Embryonic facial prominence (tissue), 1 donor: Measurements from ENCODE around the gene IGFBPL1.

ENCODE experiments used
- DNase-seq: peaks from one replicate; pipeline ENCODE4 v3.0.0-alpha.2; 2016; ENCODE audit errors: extremely low spot score

IGFBPL1 gene

GRCh38 chr9:38395653-38396370 is 28.4 kb downstream of the IGFBPL1 start:
- no peak for DNase-seq

- DNase-seq, result no peak
These were observed 29.8 kb downstream of the IGFBPL1 start for GRCh38 chr9:38394416-38394815.

- DNase-seq, result no peak
These were observed 31.0 kb downstream of the IGFBPL1 start for GRCh38 chr9:38393128-38393796.

- DNase-seq, result no peak
These were observed 31.8 kb downstream of the IGFBPL1 start, which contains the start of gene ALDH1B1 for GRCh38 chr9:38392235-38393127. Gene ALDH1B1 (plus strand): TSS chr9:38392702. CDS start chr9:38395749, 3,047 bp downstream.

- no peak for DNase-seq
These were observed 32.8 kb downstream of the IGFBPL1 start for GRCh38 chr9:38391278-38392118.

GRCh38 chr9:38390851-38391250 is 33.4 kb downstream of the IGFBPL1 start:
- no peak for DNase-seq

- DNase-seq, result no peak
These were observed 33.8 kb downstream of the IGFBPL1 start for GRCh38 chr9:38390442-38390841.

- no peak for DNase-seq
These were observed 34.9 kb downstream of the IGFBPL1 start for GRCh38 chr9:38389313-38389712.

- DNase-seq, result no peak
These were observed 35.7 kb downstream of the IGFBPL1 start for GRCh38 chr9:38388283-38389223.

GRCh38 chr9:38387751-38388150 is 36.5 kb downstream of the IGFBPL1 start:
- DNase-seq, result no peak

- DNase-seq, result no peak
These were observed 37.2 kb downstream of the IGFBPL1 start for GRCh38 chr9:38387066-38387465.

GRCh38 chr9:38386319-38386895 is 37.8 kb downstream of the IGFBPL1 start:
- no peak for DNase-seq

- no peak for DNase-seq
These were observed 38.4 kb downstream of the IGFBPL1 start for GRCh38 chr9:38385896-38386295.

- DNase-seq, result no peak
These were observed 39.0 kb downstream of the IGFBPL1 start for GRCh38 chr9:38384990-38385848.

GRCh38 chr9:38382141-38382540 is 42.1 kb downstream of the IGFBPL1 start:
- DNase-seq, result no peak

GRCh38 chr9:38380872-38381534 is 43.3 kb downstream of the IGFBPL1 start:
- DNase-seq, result no peak

- no peak for DNase-seq
These were observed 43.9 kb downstream of the IGFBPL1 start for GRCh38 chr9:38380230-38380871.
